HG03571 (cell line): ENCODE results near the gene SYCP3.

Source experiments
- ATAC-seq: cut with Tn5 transposase; IDR thresholded peaks from one replicate; pipeline ENCODE4 v1.9.1; 2021; ENCODE audit not compliant: unreplicated experiment

Gene SYCP3

DNA sequence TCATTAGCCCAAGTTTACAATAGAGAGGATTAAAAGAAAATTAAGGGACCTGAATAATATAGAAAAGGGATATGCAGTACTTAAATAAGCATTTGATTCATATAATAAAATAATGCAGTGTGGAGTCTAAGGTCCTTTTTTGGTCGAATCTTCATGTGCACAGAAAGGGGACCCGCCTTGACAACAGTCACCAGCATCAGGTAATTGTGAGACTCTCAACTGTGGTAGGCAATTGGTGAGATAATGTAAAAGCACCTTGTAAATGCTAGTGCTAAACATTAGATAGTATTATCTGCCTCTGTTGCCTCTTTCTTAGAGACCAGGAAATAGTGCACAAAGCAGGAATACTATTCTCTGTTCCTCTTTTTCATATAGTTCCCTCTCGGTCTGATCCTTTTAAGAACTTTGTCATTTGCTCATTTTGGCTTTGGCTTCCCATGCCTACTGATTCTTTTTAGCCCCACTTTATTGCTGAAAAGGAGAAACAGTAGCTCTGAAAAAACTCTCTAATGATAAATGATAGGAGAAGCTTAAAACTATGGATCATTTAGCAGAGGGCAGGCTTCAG is 24.3 kb downstream of the SYCP3 start:
- ATAC-seq = no peak

DNA sequence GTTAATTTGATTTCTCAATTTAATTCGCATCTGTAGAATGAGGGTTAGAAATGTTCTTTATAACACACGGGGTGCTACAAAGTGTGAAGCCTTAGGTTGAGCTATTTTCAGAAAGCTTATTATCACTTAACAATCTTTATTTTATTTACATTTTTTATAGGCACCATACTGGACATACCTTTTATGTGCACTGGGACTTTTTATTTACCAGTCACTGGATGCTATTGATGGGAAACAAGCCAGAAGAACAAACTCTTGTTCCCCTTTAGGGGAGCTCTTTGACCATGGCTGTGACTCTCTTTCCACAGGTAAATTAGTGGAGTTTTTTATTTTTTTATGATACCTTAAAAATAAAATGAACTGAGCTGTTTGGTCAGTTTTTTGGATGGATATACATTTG is 25.3 kb downstream of the SYCP3 start:
- no peak for ATAC-seq

DNA sequence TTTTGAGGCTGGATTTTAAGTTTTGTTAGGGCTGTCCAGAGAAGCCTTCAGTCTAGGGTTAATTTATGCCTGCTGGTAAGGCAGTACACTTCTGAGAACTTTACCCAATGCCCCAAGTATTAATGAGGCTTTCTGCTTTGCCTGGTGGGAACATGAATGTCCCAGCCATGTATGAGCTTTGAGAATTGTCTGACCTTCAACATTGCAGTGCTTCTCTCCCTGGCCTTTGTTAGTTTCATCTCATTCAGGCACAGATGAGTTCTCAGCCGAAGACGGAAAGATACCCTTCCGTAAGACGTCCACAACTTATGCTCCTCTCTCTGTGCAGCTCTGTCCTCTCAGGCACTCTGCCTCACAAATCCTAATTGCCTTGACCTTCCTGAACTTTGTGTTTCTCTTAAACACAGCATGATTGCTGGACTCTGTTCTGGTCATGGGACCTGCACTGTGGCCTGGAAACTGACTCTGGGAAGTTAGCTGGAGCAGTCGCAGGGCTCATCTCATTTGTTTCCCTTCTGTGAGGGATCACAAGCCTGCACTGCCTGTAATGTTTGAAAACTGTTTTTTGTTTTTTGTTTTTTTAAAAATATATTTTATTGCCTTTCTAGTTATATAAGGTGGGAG is 26.1 kb downstream of the SYCP3 start:
- no peak for ATAC-seq

DNA sequence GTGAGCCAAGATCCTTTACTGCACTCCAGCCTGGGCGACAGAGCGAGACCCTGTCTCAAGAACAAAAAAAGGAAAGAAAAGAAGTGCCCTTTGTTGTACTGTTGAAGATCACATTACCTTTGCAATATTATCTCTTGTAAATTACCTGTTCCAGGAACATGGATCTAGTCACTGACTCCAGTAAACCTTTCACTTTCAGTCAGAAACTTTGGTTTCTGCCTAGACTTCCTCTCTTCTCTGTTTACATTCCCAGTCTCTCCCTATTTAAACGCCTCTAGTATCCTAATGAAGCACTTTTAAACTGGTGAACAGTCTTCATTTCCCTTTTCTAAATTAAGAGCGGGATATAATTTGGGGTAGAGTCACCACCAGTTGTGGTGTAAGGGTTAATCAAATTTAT is 29.0 kb downstream of the SYCP3 start:
- no peak for ATAC-seq

DNA sequence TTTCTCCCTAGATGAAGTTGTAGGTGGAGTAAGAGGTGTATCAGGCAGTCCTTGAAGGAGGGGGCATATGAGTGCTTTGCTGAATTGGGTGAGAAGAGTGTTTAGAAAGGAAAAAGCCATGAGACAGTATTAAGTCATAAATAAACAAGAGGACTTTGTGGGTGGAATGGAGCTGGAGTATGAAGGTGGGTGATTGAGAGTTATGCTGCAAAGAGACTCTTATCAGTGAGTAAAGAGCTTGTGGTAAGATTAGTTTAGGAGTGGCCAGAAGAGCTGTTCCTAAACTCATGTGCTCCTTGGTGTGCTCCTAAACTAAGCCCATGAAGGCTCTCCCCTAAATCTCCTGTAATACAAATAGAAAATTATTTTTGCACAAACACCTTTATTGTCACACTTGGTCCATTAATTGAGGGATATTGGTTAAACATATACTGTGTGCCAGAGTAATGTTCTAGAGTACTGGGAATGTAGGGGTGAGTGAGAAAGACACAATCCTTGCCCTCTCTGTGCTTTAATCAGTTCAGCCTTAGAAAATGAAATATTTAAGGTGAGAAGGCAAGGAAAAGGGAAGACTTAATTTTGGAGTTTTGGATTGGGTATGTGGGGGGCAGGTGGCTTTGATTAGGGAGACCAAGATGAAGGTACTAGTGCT is 32.0 kb downstream of the SYCP3 start:
- no peak for ATAC-seq

DNA sequence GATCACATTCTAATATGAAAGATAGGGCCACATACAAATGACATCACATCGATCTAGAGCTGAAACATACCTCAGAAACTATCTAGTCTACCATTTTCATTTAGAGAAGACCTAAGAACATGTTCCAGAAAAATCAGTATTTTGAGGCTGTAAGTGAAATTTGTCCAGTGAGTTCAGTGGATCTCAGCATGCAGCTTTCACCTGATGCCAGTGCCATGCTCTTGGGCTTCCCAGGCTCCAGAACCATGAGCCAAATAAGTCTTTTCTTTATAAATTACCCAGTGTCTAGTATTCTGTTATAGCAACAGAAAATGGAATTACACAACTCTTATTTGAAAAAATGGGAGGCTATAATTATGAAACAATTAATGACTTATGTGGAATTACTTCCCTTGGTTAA is 32.9 kb downstream of the SYCP3 start:
- no peak for ATAC-seq

DNA sequence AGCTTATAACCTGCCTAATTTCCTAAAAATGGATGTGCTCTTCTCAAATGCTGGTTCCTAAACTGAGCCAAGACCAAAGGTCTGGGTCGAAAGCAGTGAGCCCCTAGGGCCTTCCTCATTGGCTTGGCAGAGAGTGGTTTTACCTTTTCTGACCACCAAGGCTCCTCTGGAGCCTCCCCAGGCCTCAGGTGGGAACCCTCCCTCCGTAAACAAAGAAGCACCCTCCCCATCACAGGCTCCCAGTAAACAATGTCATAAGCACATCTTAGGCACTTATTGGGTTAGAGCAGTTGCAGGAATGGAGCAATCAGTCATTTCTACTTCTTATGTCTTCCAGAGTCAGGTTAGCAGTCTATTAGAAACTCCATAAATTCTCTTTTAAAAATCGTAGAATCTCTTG is 35.8 kb downstream of the SYCP3 start:
- ATAC-seq = no peak

DNA sequence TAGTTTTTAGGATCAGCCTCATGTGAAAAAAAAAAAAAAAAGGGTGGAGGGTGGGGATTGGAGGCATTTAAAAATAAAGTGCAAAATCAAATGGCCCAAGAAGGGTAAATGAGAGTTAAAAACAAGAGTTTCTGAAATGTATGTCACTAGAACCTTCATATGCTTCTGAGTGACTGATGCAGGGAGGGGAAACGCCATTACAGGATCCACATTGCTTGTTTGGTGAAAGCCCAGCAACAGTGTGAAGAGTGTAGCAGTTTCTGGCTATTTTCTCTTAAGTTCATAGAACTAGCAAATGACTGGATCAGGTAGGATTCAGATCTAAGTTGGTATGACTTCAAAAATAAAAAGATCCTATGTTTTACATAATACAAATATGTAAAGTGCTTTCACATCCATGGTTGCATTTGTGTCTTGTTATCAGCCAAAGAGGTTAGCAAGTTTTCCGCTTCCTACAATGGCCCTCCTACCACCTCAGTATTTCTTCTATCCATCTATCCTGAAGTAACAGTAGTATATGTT is 38.9 kb downstream of the SYCP3 start:
- ATAC-seq = no peak

DNA sequence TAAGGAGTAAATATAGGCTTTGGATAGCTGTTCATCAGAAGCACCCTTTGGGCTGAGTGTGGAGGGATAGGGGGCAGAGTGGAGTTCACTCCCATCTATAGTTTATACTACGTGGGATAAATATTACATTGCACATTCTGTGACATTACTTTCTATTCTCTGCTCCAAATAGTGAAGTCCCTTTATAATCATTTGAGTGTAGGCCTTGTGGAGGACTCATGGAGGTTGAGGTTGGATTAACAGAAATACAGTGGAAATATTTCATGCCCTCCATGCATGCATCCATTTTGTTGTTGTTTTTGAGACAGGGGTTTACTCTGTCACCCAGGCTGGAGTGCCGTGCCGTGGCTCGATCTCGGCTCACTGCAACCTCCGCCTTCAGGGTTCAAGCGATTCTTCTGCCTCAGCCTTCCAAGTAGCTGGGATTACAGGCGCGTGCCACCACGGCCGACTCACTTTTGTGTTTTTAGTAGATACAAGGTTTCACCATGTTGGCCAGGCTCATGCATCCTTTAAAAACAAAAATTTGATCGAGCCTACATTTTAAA is 40.4 kb downstream of the SYCP3 start:
- ATAC-seq = no peak

DNA sequence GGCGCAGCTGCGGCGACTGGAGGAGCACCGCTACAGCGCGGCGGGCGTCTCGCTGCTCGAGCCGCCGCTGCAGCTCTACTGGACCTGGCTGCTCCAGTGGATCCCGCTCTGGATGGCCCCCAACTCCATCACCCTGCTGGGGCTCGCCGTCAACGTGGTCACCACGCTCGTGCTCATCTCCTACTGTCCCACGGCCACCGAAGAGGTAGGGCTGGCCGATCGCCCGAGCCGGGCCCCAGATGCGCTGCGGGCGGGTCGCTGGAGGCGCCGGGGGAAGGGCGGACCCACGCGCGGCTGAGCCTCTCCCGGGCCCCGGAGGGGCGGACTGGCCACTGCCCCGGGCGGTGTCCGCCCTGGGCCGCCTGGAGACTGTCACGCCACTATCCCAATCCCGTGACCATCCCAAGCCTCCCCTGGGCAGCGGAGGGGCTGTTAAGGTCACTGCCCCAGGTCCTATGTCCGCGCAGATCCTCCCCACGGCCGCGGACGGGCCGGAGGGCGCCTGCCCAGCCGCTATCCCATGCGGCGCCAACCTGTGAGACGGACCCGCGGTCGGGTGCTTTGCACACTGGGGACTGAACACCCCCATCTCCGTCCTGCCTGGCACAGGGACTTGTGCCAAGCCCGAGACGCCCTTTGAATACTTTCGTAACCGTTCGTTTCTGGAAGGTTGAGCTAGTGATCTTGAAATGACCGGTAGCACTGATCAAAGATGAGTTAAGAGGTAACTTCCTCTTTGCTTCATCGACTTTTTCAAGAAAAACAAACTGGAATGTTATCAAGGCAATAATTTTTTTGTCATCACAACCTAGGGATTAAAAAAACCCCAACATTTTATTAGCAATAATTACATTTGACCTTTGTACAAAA is 41.1 kb downstream of the SYCP3 start:
- ATAC-seq = peak; percentile 30

DNA sequence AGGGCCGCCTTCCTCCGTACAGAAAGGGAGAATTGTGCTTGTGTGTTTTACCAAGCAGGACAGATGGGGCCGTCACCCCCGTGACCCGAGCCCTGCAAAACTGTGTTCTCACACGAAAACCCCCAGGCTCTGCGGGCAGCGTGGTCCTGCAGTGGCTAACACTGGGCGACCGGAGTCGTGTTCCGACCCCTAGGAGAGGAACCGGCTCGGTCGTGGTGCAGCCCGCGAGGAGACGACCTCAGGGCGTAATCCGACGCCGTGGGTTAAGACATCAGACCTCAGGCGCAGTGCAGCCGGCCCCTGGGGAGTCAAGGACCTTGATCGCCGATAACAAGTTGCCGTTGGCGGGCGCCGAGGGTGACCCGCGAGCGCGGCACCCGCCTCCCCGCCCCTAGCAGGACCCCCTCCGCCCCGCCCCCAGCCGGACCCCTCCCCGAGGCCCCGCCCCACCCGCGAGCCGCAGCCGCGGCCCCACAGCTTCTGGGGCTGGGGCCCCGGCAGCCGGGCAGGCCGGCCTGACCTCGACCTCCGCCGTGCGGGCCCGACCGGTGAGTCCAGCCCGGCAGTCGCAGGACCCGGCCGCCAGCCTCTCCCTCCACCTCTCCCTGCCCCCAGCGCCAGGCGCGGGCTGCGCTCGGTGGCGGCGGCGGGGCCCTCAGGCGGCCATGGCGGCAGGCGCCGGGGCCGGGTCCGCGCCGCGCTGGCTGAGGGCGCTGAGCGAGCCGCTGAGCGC is 41.9 kb downstream of the SYCP3 start, which contains the start of gene CHPT1:
Gene CHPT1 (plus strand): TSS at position 444 of the 733 bp plus-strand sequence. CDS start 222 bp downstream, at position 666.
- peak; percentile 65 for ATAC-seq

DNA sequence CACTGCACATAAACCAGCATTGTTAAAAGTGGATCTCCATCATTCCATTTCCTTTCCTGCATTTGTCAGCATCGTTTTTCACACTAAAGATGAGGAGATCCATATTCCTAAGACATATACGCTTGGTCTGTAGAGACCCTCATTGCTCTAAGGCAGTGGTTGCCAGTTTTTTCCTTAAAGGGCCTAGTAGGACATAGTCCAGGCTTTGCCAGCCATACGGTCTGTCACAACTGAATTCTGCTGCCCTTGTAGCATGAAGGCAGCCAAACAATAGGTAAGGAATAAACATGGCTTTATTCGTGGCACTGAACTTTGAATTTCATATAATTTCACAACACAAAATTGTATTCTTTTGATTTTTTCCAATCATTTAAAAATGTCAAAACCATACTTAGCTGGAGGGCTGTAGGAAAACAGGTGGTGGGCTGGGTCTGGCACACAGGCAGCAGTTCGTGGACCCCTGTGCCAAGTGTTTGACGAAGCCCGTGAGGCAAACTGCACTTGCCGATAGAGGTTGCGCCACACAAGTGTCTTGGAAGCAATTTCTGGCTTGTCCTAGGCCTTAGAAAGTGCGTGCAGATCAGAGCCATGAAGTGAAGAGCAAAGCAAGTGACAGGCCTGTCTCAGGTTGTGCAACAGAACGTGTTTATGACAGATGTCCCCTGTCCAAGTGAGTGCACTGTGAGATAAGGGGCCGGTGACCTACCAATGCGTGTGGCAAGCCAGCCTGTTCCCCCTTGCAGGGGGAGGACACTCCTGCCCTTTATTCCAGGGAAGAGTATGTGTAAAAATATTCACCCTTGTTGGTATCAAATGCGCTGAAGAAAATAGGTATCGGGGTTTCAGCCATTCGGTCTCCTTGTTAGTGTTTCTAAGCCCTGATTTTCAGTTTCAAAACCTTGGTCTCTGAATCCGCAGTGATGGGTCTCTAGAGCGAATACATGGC is 42.7 kb downstream of the SYCP3 start:
- no peak for ATAC-seq

DNA sequence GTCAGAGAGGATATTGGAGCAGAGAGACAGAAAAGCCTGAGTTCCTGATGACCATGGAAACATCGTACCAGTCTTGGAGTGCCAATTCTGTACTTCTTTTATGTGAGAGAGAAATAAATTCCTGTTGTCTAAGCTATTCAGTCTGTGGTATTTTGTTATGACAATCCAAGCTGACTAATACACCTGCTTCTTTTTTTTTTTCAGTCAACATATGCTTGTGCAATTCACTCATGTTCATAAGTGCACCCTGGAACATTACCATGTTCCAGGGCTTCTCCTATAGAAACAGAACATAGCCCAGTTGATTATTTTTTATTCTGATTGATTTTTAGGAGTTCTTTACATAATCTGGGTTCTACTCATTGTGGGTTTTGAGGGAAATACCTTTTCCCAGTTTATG is 43.6 kb downstream of the SYCP3 start:
- ATAC-seq = no peak

DNA sequence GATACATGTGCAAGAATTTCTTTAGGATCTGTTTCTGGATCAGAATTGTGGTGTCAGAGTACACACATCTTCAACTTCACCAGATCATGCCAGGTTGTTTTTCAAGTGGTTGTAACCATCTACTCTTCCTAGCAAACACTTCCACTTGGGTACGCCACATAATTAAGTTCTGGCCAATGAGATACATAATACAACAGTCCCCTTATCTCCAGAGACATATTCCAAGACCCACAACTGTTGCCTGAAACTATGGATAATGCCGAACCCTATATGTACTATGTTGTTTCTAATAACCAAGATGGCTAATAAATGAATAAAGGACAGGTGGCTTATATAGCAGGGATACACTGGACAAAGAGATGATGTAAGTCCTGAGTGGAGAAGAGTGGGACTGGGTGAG is 44.3 kb downstream of the SYCP3 start:
- ATAC-seq = no peak

DNA sequence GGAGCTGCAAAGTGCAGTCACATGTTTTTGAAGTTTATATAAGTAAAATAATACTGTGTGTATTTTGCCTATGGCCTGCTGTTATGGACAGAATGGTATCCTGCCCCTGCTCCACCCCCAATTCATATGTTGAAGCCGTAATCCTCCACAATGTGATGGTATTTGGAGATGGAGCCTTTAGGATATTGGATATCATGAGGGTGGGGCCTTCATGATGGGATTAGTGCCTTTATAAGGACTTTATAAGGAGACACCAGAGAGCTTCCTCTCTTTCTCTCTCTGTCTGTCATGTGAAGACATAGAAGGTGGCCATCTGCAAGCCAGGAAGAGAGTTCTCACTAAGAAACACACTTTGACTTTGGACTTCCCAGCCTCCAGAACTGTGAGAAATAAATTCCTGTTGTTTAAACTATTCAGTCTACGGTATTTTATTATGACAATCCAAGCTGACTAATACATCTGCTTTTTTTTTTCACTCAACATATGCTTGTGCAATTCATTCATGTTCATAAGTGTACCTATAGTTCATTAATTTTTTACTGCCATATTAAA is 44.9 kb downstream of the SYCP3 start:
- no peak for ATAC-seq

DNA sequence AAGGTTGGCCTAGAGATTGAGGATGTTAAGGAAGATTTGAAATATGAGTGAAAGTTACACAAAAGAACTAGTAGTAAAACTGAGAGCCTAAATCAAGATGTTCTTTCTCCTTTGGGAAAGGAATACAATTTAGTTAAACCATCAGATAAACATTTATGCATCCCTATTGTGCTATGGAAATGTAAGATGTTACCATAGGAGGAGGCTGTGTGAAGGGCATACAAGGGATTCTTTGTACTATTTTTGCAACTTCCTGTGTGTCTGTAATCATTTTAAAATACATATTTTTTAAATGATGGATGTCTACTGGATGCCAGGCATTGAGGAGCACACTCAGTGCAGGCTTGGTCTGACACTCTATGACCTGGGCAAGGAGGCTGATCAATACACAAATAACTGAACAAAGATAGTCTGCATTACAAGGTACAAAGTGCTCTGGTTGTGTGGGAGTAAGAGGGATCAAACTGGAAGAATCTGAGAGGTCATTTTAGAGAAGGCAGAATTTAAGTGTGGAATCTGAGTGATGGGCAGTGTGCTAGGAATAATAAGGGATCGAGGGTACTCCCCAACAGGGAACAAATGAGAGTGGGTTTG is 47.7 kb downstream of the SYCP3 start:
- no peak for ATAC-seq

DNA sequence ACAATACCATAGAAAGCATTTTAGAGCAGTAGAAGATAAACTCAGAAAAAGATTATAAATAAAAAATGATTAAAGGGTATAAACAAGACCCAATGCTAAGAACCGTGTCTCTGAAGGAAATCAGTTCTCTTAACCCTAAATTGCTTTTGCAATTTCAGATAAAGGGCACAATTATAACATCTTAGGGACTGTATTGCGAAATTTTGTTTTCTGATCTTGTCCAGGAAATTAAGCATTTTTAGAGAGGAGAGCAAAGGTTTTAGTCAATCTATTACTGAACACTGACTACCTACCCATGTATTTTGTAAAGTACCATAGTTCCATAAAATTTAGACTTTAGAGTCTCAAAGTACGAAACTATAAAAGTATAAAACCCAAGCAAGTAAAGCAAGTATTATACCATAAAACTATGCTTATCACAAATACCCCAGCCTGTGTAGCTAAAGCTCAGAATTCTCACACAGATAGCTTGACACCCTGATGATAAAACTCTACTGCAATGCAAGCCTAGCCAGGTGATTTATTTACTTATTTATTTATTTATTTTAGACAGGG is 48.6 kb downstream of the SYCP3 start:
- no peak for ATAC-seq

DNA sequence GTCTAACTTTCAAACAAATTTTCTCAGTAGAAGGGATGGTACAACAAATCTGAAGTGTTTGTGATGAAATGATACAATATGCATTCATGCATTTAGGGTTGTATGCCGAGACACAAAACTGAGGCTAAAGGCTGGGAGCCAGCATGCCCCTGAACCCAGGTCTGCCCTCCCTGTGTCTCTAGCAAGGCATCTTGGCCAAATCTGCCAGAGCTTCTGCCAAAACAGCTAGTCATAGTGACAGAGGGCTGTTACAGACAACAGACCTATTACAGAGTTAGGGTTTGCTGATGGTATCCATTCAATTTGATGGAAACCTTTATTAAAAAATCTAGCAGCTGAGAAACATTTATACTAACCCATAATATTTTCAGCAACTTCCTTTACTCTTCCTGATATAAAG is 53.1 kb downstream of the SYCP3 start:
- no peak for ATAC-seq
